K562 (cell line): ENCODE results near the gene GPRIN2. TPM values are rescaled to one million over a fixed set of nuclear protein-coding genes. Genes with fewer than 3 reads are reported as not detected.
A peak's percentile ranks its signal among the peaks of the same experiment; 100 is the strongest.

Experiments used
- LEF1 ChIP-seq: fragments of 450-650 bp; IDR thresholded peaks from 2 replicates; pipeline ENCODE4 v1.6.1; 2016; ENCODE audit warnings: mild to moderate bottlenecking
- MECOM ChIP-seq: fragments of 250-450 bp; sonication (Bioruptor Pico); IDR thresholded peaks from 2 replicates; pipeline ENCODE4 v1.8.0; 2022; ENCODE audit warnings: inconsistent platforms
- MTF1 ChIP-seq: fragments of 250-450 bp; sonication (Bioruptor Pico); IDR thresholded peaks from 2 replicates; pipeline ENCODE4 v1.9.0; 2021; ENCODE audit warnings: moderate library complexity, mild to moderate bottlenecking, inconsistent platforms, borderline replicate concordance
- MYBL2 ChIP-seq, 2 experiments: fragments of 450-650 bp in 1 of 2; sonication (generic) in 1 of 2; formaldehyde crosslinking in 1 of 2; IDR thresholded peaks; 2 replicates each; pipeline versions ENCODE4 v1.6.1 to v1.8.1; 2017 to 2022; ENCODE audit warnings: borderline replicate concordance in 1 of 2, inconsistent platforms in 1 of 2, low read depth in 1 of 2, mild to moderate bottlenecking in 1 of 2, missing genetic modification reagents in 1 of 2, moderate library complexity in 1 of 2
- SMARCE1 ChIP-seq: fragments of 450-650 bp; IDR thresholded peaks from 2 replicates; pipeline ENCODE4 v1.7.1; 2016; ENCODE audit warnings: mild to moderate bottlenecking
- SNIP1 ChIP-seq: fragments of 450-650 bp; IDR thresholded peaks from 2 replicates; pipeline ENCODE4 v1.7.1; 2017; ENCODE audit warnings: low read depth, mild to moderate bottlenecking
- TAF7 ChIP-seq: fragments of 450-650 bp; IDR thresholded peaks from 2 replicates; pipeline ENCODE4 v1.6.1; 2016; ENCODE audit warnings: missing genetic modification characterization, missing compliant biosample characterization
- TBP ChIP-seq: optimal IDR thresholded peaks from 2 replicates; pipeline ENCODE3; 2011; ENCODE audit warnings: low read depth, low read length, improper control_type of control experiment
- TEAD1 ChIP-seq, 2 experiments: fragments of 450-650 bp in 1 of 2; sonication (generic) in 1 of 2; formaldehyde crosslinking; IDR thresholded peaks; 2 replicates each; pipeline versions ENCODE4 v1.4.0 to v1.8.0; 2020 to 2022; ENCODE audit warnings: mild to moderate bottlenecking in 2 of 2, missing genetic modification reagents in 1 of 2
- XRCC3 ChIP-seq: fragments of 450-650 bp; IDR thresholded peaks from 2 replicates; pipeline ENCODE4 v1.6.1; 2017; ENCODE audit warnings: mild to moderate bottlenecking, moderate library complexity
- ZNF696 ChIP-seq: fragments of 250-450 bp; sonication (Bioruptor Pico); conservative IDR thresholded peaks from 2 replicates; pipeline ENCODE4 v1.4.0; 2020; ENCODE audit warnings: mild to moderate bottlenecking, moderate library complexity
- ZNF76 ChIP-seq: fragments of 250-450 bp; sonication (Bioruptor Pico); IDR thresholded peaks from 2 replicates; pipeline ENCODE4 v1.4.0; 2020; ENCODE audit warnings: mild to moderate bottlenecking, moderate library complexity, borderline replicate concordance
- polyA plus RNA-seq, 8 experiments: library from polyadenylated mRNA; depleted of rRNA in 4 of 8; stranded (reverse) in 5 of 8; unstranded in 3 of 8; fragments of >200 nt; fragmentation: Nextera tagmentation in 2 of 8; fragmentation: Illumina TruSeq in 1 of 8; extraction: Ambion mirVana in 2 of 8; extraction: Trizol in 1 of 8; gene quantifications; 2 replicates each; pipeline versions ENCODE4 v1.2.1 to v1.2.3, GENCODE V29; 2011 to 2014; ENCODE audit warnings: inconsistent platforms in 1 of 8, missing spikeins in 1 of 8
- total RNA-seq, 7 experiments: library from RNA; depleted of rRNA in 6 of 7; stranded (reverse); fragments of >200 nt in 6 of 7; fragmentation: Illumina TruSeq in 2 of 7; extraction: Trizol in 2 of 7; gene quantifications; 2 replicates each; pipeline versions ENCODE4 v1.2.1 to v1.2.3, GENCODE V29; 2011 to 2021; ENCODE audit warnings: low replicate concordance in 1 of 7
- TF ChIP-seq, protein P1 (sequence below): fragments of 200-600 bp; sonication (generic); IDR thresholded peaks from one replicate; pipeline ENCODE4 v1.6.1; 2012; ENCODE audit warnings: mild to moderate bottlenecking, low read depth, low read length, inconsistent platforms
- TF ChIP-seq, protein P2 (sequence below): sonication (generic); formaldehyde crosslinking; IDR thresholded peaks from 2 replicates; pipeline ENCODE4 v1.4.0; 2020; ENCODE audit warnings: mild to moderate bottlenecking, missing genetic modification reagents

GPRIN2 gene
- total and polyA plus RNA-seq, 9 of the 15 experiments (the other 6 are each of a cell fraction or from before 2014, with no cell fraction given) = not detected

DNA sequence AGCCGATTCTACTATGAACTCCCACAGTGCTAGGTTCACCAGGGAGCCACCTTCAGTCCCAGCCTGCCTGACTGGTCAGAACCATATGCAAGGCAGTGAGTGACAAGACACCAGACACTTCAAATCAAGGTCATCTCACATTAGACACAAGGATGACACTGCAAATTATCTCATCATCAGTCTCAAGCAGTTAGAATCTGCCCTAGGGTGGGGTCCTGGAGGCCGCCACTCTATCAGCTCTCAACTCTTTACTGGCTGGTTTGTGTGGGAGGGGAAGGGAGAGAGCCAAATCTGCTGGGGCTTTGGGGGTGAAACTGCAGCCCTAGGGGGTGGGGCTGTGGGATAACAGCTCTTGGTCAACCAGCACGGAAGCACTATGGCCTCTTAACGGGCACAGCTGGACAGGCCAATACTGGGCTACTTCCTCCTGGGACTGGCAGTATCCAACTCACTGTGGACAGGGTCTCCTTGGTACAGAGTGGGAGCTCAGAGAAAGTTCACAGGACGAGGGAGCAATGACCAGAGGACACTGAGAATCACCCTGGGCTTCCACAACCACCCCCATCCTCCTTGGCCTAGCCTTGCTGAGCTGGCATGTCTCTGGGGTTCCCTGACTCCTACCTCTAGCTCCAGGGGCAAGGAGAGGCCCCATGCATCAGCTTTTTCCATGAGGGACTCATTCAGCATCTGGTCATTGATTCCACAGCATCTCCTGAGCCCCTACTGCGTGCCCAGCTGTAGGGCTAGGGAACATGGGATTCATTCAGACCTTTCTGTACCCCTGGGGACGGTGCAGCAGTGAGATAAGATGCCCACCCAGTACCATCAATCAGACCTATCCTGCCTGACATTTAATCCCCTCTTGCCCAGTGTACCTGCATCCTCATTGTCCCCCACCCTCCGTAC, 5.4 kb downstream of the GPRIN2 start (continued):
- TF ChIP-seq, protein P1, sequence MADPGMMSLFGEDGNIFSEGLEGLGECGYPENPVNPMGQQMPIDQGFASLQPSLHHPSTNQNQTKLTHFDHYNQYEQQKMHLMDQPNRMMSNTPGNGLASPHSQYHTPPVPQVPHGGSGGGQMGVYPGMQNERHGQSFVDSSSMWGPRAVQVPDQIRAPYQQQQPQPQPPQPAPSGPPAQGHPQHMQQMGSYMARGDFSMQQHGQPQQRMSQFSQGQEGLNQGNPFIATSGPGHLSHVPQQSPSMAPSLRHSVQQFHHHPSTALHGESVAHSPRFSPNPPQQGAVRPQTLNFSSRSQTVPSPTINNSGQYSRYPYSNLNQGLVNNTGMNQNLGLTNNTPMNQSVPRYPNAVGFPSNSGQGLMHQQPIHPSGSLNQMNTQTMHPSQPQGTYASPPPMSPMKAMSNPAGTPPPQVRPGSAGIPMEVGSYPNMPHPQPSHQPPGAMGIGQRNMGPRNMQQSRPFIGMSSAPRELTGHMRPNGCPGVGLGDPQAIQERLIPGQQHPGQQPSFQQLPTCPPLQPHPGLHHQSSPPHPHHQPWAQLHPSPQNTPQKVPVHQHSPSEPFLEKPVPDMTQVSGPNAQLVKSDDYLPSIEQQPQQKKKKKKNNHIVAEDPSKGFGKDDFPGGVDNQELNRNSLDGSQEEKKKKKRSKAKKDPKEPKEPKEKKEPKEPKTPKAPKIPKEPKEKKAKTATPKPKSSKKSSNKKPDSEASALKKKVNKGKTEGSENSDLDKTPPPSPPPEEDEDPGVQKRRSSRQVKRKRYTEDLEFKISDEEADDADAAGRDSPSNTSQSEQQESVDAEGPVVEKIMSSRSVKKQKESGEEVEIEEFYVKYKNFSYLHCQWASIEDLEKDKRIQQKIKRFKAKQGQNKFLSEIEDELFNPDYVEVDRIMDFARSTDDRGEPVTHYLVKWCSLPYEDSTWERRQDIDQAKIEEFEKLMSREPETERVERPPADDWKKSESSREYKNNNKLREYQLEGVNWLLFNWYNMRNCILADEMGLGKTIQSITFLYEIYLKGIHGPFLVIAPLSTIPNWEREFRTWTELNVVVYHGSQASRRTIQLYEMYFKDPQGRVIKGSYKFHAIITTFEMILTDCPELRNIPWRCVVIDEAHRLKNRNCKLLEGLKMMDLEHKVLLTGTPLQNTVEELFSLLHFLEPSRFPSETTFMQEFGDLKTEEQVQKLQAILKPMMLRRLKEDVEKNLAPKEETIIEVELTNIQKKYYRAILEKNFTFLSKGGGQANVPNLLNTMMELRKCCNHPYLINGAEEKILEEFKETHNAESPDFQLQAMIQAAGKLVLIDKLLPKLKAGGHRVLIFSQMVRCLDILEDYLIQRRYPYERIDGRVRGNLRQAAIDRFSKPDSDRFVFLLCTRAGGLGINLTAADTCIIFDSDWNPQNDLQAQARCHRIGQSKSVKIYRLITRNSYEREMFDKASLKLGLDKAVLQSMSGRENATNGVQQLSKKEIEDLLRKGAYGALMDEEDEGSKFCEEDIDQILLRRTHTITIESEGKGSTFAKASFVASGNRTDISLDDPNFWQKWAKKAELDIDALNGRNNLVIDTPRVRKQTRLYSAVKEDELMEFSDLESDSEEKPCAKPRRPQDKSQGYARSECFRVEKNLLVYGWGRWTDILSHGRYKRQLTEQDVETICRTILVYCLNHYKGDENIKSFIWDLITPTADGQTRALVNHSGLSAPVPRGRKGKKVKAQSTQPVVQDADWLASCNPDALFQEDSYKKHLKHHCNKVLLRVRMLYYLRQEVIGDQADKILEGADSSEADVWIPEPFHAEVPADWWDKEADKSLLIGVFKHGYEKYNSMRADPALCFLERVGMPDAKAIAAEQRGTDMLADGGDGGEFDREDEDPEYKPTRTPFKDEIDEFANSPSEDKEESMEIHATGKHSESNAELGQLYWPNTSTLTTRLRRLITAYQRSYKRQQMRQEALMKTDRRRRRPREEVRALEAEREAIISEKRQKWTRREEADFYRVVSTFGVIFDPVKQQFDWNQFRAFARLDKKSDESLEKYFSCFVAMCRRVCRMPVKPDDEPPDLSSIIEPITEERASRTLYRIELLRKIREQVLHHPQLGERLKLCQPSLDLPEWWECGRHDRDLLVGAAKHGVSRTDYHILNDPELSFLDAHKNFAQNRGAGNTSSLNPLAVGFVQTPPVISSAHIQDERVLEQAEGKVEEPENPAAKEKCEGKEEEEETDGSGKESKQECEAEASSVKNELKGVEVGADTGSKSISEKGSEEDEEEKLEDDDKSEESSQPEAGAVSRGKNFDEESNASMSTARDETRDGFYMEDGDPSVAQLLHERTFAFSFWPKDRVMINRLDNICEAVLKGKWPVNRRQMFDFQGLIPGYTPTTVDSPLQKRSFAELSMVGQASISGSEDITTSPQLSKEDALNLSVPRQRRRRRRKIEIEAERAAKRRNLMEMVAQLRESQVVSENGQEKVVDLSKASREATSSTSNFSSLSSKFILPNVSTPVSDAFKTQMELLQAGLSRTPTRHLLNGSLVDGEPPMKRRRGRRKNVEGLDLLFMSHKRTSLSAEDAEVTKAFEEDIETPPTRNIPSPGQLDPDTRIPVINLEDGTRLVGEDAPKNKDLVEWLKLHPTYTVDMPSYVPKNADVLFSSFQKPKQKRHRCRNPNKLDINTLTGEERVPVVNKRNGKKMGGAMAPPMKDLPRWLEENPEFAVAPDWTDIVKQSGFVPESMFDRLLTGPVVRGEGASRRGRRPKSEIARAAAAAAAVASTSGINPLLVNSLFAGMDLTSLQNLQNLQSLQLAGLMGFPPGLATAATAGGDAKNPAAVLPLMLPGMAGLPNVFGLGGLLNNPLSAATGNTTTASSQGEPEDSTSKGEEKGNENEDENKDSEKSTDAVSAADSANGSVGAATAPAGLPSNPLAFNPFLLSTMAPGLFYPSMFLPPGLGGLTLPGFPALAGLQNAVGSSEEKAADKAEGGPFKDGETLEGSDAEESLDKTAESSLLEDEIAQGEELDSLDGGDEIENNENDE = no peak
- TF ChIP-seq, protein P2, sequence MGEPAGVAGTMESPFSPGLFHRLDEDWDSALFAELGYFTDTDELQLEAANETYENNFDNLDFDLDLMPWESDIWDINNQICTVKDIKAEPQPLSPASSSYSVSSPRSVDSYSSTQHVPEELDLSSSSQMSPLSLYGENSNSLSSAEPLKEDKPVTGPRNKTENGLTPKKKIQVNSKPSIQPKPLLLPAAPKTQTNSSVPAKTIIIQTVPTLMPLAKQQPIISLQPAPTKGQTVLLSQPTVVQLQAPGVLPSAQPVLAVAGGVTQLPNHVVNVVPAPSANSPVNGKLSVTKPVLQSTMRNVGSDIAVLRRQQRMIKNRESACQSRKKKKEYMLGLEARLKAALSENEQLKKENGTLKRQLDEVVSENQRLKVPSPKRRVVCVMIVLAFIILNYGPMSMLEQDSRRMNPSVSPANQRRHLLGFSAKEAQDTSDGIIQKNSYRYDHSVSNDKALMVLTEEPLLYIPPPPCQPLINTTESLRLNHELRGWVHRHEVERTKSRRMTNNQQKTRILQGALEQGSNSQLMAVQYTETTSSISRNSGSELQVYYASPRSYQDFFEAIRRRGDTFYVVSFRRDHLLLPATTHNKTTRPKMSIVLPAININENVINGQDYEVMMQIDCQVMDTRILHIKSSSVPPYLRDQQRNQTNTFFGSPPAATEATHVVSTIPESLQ (CRISPR knock-in tag) = no peak
- no peak for TF ChIP-seq TAF7 (tag)
- no peak for TF ChIP-seq ZNF76 (CRISPR knock-in tag)
- no peak for TF ChIP-seq LEF1
- no peak for TF ChIP-seq SMARCE1
- no peak for TF ChIP-seq XRCC3
- no peak for TF ChIP-seq SNIP1
- no peak for TF ChIP-seq ZNF696 (CRISPR knock-in tag)
- 0 out of 4 replicates have a peak, but pooled peaks of 1 of the 2 experiments have one; percentile 41 for TF ChIP-seq TEAD1 (CRISPR knock-in tag; IDR thresholded peaks at IDR 0.05)
- TF ChIP-seq TBP = no peak
- TF ChIP-seq MTF1 (CRISPR knock-in tag) = no peak
- no peak for TF ChIP-seq MYBL2 (IDR thresholded peaks at IDR 0.05; ENCODE audit: low read depth)
- TF ChIP-seq MYBL2 (CRISPR knock-in tag; IDR thresholded peaks at IDR 0.05; ENCODE audit: borderline replicate concordance) = no peak
- peak; percentile 98 for TF ChIP-seq MECOM (CRISPR knock-in tag)
